Calu3 (cell line): ENCODE results near the gene NCEH1. TPM values are rescaled to one million over a fixed set of nuclear protein-coding genes. Genes with fewer than 3 reads are reported as not detected.

ENCODE experiments used
- BruUV-seq: library from RNA; stranded (reverse); fragments of 400-500 nt; replicated peaks from 2 replicates; lab custom pipeline; 2021; lab: Mats Ljungman, UMichigan
- CTCF ChIA-PET: fragments of 300-600 bp; sonication (Branson Sonifier 250); formaldehyde crosslinking; loops from one replicate; lab custom pipeline; 2022; ENCODE audit warnings: antibody characterized with exemption; lab: Charles Lee
- DNase-seq: peaks from one replicate; pipeline ENCODE4 v3.0.0; 2022
- H3K27ac Mint-ChIP-seq: one replicate; pipeline ENCODE4 v1.8.0; 2022; ENCODE audit warnings: mixed read lengths; ENCODE audit not compliant: unreplicated experiment
- H3K27me3 Mint-ChIP-seq: one replicate; pipeline ENCODE4 v1.8.0; 2022; ENCODE audit warnings: mixed read lengths; ENCODE audit not compliant: unreplicated experiment
- H3K36me3 Mint-ChIP-seq: one replicate; pipeline ENCODE4 v1.8.0; 2022; ENCODE audit warnings: mild to moderate bottlenecking, moderate library complexity, mixed read lengths; ENCODE audit not compliant: insufficient read depth, unreplicated experiment
- H3K4me1 Mint-ChIP-seq: one replicate; pipeline ENCODE4 v1.8.0; 2022; ENCODE audit warnings: mild to moderate bottlenecking, low read depth, mixed read lengths; ENCODE audit not compliant: unreplicated experiment
- H3K4me3 Mint-ChIP-seq: one replicate; pipeline ENCODE4 v1.8.0; 2022; ENCODE audit warnings: mild to moderate bottlenecking, low read depth, moderate library complexity, mixed read lengths; ENCODE audit not compliant: unreplicated experiment
- H3K9me3 Mint-ChIP-seq: one replicate; pipeline ENCODE4 v1.8.0; 2022; ENCODE audit warnings: low read depth, mixed read lengths; ENCODE audit not compliant: unreplicated experiment
- intact Hi-C: fragments of 100-400 bp; cut with micrococcal nuclease; formaldehyde crosslinking; loops from one replicate; pipeline ENCODE4 v1.10.0; 2022; ENCODE audit not compliant: unreplicated experiment
- total RNA-seq: library from RNA; stranded (reverse); gene quantifications from 2 replicates; pipeline ENCODE4 v1.2.3, GENCODE V29; 2022
- TF ChIP-seq, protein P1 (sequence below): fragments of 200-600 bp; IDR thresholded peaks from one replicate; pipeline ENCODE4 v1.8.0; 2022; ENCODE audit warnings: antibody characterized with exemption; ENCODE audit not compliant: unreplicated experiment

Gene NCEH1
- total RNA-seq, 1 experiment from 2014 or later = 163 TPM

DNA sequence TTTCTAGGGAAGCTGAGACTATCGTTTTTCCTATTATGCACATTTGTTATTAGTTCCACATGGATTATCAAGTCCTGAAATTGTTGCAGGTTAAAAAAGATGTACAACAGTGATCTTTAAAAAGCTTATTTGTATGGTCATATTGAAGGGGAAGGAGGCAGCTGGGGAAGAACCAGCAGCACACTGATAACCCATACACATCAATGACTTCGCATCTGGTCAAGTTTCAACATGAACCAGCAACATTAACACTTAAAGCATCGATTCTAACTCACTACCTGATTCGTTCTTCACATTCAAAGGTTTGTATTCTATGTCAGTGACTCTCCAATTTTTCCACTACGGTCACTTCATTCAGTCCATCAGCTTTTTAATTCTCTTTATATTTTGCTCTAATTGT, 56.4 kb downstream of the NCEH1 start:
- CTCF ChIA-PET = interaction anchor here (0.9 kb wide), 1 partner anchor 826 kb away, joined by 3 read pairs; no protein-coding TSS in a partner anchor
- H3K4me3 Mint-ChIP-seq = no peak overlapping the region
- no peak for DNase-seq
- peaks cover 17% of the 10 kb centered on the region for H3K4me1 Mint-ChIP-seq
- no peaks in the 10 kb centered on the region for H3K9me3 Mint-ChIP-seq
- intact Hi-C loops = no loop called here
- no peak overlapping the region for H3K27ac Mint-ChIP-seq
- H3K27me3 Mint-ChIP-seq = no peaks in the 10 kb centered on the region
- TF ChIP-seq, protein P1, sequence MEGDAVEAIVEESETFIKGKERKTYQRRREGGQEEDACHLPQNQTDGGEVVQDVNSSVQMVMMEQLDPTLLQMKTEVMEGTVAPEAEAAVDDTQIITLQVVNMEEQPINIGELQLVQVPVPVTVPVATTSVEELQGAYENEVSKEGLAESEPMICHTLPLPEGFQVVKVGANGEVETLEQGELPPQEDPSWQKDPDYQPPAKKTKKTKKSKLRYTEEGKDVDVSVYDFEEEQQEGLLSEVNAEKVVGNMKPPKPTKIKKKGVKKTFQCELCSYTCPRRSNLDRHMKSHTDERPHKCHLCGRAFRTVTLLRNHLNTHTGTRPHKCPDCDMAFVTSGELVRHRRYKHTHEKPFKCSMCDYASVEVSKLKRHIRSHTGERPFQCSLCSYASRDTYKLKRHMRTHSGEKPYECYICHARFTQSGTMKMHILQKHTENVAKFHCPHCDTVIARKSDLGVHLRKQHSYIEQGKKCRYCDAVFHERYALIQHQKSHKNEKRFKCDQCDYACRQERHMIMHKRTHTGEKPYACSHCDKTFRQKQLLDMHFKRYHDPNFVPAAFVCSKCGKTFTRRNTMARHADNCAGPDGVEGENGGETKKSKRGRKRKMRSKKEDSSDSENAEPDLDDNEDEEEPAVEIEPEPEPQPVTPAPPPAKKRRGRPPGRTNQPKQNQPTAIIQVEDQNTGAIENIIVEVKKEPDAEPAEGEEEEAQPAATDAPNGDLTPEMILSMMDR = no peak
- peaks cover 8% of the 10 kb centered on the region for H3K36me3 Mint-ChIP-seq
- BruUV-seq = no TSS peak

DNA sequence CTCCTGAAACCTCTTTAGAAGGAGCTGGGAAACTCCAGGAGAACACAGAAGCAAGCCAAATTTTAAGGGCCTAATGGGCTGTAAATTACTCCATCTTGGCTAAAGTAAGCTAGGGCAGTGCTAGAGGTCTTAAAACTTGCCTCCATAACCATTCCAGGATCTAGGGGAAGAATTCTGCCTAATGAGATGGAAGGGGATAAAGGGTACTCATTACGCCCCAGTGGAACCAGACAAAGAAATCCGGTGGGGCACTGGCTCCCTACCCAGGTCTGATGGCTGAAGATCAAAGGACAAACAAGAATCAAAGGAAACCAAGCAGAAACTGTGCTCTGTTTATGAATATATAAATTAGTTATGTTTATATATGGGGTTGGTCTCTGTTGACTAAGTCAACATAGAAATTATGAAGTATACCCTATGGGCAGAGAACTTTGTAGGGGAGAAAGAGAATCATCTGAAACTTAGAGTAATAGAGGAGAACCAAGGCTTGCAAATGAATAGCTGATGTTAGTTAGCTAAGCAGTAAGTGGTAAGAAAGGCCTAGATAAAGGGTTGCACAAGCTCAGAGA, 57.8 kb downstream of the NCEH1 start:
- Mint-ChIP-seq H3K9me3 (no peaks in the 10 kb centered on the region), H3K4me1 (peaks cover 29% of the 10 kb centered on the region), H3K27me3 (no peaks in the 10 kb centered on the region), H3K27ac (no peak overlapping the region), H3K4me3 (no peak overlapping the region), H3K36me3 (peaks cover under 1% of the 10 kb centered on the region)
- TF ChIP-seq, protein P1 = no peak
- CTCF ChIA-PET = interaction anchor here (0.6 to 0.9 kb wide), 4 partner anchors 56 to 1753 kb away, joined by 3 to 6 read pairs (median 4); no protein-coding TSS in a partner anchor
- BruUV-seq = no TSS peak
- intact Hi-C loops = no loop called here
- DNase-seq = no peak

DNA sequence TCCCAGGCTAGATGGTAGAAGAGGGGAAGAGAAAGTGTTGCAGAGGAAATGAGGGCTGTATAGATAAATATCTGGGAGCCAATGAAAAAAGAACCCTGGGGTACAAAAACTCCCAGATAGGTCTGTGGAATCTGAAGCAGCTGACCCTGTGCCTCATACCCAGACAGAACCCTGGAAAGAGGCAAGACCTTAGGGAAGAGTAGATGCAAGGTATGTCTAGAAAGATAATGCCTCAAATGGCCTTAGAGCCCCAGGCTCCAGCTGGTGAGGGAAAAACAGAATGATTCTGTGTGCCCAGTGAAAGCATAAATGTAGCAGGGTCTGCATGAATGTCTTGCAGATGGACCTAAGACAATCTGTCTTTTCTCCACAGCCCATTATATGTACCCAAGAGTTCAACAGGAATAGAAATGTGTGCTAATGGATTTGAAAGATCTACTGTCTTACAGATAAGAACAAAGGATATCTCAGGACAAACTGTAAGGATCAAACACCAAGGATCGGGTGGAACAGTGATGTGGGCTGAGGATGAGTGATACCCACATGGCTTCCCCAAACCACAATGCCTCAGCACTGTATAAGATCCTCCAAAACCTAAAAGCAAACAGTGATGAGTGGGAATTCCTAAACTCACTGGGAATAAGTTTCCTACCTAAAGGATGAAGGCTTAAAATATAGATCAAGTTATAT, 58.8 kb downstream of the NCEH1 start:
- CTCF ChIA-PET = no interaction called here
- no peaks in the 10 kb centered on the region for H3K27me3 Mint-ChIP-seq
- no peak overlapping the region for H3K4me3 Mint-ChIP-seq
- no peak overlapping the region for H3K27ac Mint-ChIP-seq
- no TSS peak for BruUV-seq
- H3K9me3 Mint-ChIP-seq = no peaks in the 10 kb centered on the region
- peaks cover 39% of the 10 kb centered on the region for H3K4me1 Mint-ChIP-seq
- peaks cover 5% of the 10 kb centered on the region for H3K36me3 Mint-ChIP-seq
- TF ChIP-seq, protein P1 = no peak
- no peak for DNase-seq
- intact Hi-C loops = no loop called here

DNA sequence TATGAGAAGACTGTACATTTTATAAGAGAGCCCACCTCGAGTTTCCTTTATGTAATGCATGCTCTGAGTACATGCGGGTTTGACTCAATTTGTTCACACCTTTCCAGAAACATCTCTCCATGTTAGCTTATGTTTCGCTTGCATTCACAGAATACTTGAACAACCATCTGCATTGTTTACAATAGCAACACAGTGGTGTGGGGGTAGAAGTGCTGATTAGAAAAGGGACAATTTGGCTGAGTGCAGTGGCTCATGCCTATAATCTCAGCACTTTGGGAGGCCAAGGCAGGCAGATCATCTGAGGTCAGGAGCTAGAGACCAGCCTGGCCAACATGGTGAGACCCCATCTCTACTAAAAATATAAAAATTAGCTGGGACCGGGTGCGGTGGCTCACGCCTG, 60.9 kb downstream of the NCEH1 start:
- BruUV-seq = no TSS peak
- H3K27ac Mint-ChIP-seq = no peak overlapping the region
- TF ChIP-seq, protein P1 = no peak
- no peak for DNase-seq
- CTCF ChIA-PET = interaction anchor here (0.7 to 1.4 kb wide), 5 partner anchors 23 to 823 kb away, joined by 3 to 4 read pairs (median 3); partner anchors contain the start of gene NCEH1
- H3K9me3 Mint-ChIP-seq = no peaks in the 10 kb centered on the region
- H3K4me1 Mint-ChIP-seq = peaks cover 49% of the 10 kb centered on the region
- intact Hi-C loops = no loop called here
- no peak overlapping the region for H3K4me3 Mint-ChIP-seq
- H3K27me3 Mint-ChIP-seq = no peaks in the 10 kb centered on the region
- H3K36me3 Mint-ChIP-seq = peaks cover 12% of the 10 kb centered on the region
